GM12875 (cell line): Measurements from ENCODE around the gene PIWIL1.

Source experiments
- H3K4me3 ChIP-seq: one replicate; pipeline ENCODE4 v1.5.1; 2011; ENCODE audit warnings: low read depth, low read length, control low read depth
- CTCF ChIP-seq: IDR thresholded peaks from 2 replicates; pipeline ENCODE4 v1.5.1; 2011; ENCODE audit warnings: low read depth, mild to moderate bottlenecking, control low read depth, inconsistent platforms, low read length, moderate library complexity, borderline replicate concordance; ENCODE audit not compliant: insufficient read depth

PIWIL1 gene

GRCh38 chr12:130384234-130384633 lies 46.5 kb downstream of the PIWIL1 start:
- H3K4me3 ChIP-seq: no peak overlapping the region
- no peak for TF ChIP-seq CTCF

- no peak for TF ChIP-seq CTCF
- H3K4me3 ChIP-seq: no peak overlapping the region
These were observed 47.5 kb downstream of the PIWIL1 start for GRCh38 chr12:130385193-130385592.

GRCh38 chr12:130391186-130391585 lies 53.5 kb downstream of the PIWIL1 start:
- H3K4me3 ChIP-seq: no peak overlapping the region
- TF ChIP-seq CTCF: no peak

GRCh38 chr12:130394906-130395305 lies 57.2 kb downstream of the PIWIL1 start:
- no peak overlapping the region for H3K4me3 ChIP-seq
- TF ChIP-seq CTCF: no peak

GRCh38 chr12:130396667-130397066 lies 59.0 kb downstream of the PIWIL1 start:
- H3K4me3 ChIP-seq: no peak overlapping the region
- no peak for TF ChIP-seq CTCF

GRCh38 chr12:130398100-130398848 lies 60.6 kb downstream of the PIWIL1 start:
- H3K4me3 ChIP-seq: no peak overlapping the region
- TF ChIP-seq CTCF: no peak

GRCh38 chr12:130401703-130402102 lies 64.0 kb downstream of the PIWIL1 start:
- no peak overlapping the region for H3K4me3 ChIP-seq
- no peak for TF ChIP-seq CTCF
